ENCODE data around the gene RCBTB2. TPM values are rescaled to one million over a fixed set of nuclear protein-coding genes. Genes with fewer than 3 reads are reported as not detected.

The RCBTB2 gene
- total RNA-seq, 1 donor from 2014 or later = 38.4 TPM

DNA sequence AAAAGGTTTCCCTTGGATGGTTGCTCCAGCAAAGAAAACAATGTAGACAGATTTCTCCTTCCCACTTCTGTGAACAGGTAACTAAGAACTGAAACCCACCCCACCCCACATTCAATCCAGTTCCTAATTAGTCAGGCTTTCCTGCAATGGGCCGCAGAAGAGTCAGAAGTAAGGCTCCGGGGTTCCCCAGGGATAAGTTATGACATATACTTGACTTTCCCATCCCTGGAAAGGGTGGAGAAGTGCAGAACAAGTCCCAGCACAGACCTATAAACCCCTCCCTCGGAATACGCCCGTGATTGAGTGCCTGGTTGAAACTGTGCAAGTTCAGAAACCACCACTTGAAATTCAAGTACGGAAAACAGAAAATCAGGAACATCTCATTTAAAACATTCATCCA lies 24.9 kb downstream of the RCBTB2 start:
- no peak for DNase-seq (ENCODE audit: low spot score)
- no peak overlapping the region for H3K27ac ChIP-seq
- H3K79me2 ChIP-seq (ENCODE audit: low read depth) = no peaks in the 10 kb centered on the region
- Mint-ChIP-seq H3K4me3 (no peak overlapping the region), H3K27me3 (ENCODE audit: insufficient read depth, low read depth) (no peaks in the 10 kb centered on the region), H3K27ac (no peak overlapping the region), H3K36me3 (peaks cover 5% of the 10 kb centered on the region), H3K9me3 (no peaks in the 10 kb centered on the region), H3K4me1 (peaks cover 4% of the 10 kb centered on the region)
- H3K4me2 ChIP-seq = no peak overlapping the region
- H3K4me1 ChIP-seq = no peaks in the 10 kb centered on the region
- no peak for TF ChIP-seq EZH2 (IDR thresholded peaks at IDR 0.05)
- no peak for TF ChIP-seq EZH2phosphoT487 (IDR thresholded peaks at IDR 0.05)
- no peaks in the 10 kb centered on the region for H3K27me3 ChIP-seq
- H2AFZ ChIP-seq (replicated peaks) = no peak overlapping the region
- no peaks in the 10 kb centered on the region for H3K36me3 ChIP-seq
- H3F3A ChIP-seq (ENCODE audit: low read depth) = no peaks in the 10 kb centered on the region
- H4K20me1 ChIP-seq (ENCODE audit: low read depth) = no peaks in the 10 kb centered on the region
- no peak overlapping the region for H3K9ac ChIP-seq
- no peak overlapping the region for H3K4me3 ChIP-seq
- no peaks in the 10 kb centered on the region for H3K9me3 ChIP-seq (ENCODE audit: low read depth)

DNA sequence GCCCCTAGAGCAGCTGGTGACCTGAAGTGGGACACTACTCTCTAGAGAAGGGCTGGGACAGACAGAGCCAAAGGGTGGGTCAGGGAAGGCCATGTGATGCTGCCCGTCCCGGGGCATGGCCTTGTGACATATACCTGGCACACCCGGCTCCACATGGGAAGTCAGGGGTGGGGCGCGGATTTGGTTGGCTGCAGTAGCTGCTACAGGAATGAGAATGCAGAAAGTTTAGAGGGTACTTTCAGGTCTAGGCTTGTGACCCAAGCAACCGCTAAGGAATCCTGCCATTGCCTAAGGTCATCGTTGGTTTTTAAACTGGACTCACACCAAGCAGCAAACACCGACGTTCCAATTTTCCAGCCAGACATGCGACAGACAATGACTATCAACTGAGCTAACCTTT lies 25.9 kb downstream of the RCBTB2 start:
- no peaks in the 10 kb centered on the region for H3K27me3 ChIP-seq
- H3K36me3 Mint-ChIP-seq = peaks cover 7% of the 10 kb centered on the region
- no peaks in the 10 kb centered on the region for H3K27me3 Mint-ChIP-seq (ENCODE audit: insufficient read depth, low read depth)
- no peak overlapping the region for H3K4me2 ChIP-seq
- H3K4me3 Mint-ChIP-seq = no peak overlapping the region
- no peak overlapping the region for H3K4me3 ChIP-seq
- no peaks in the 10 kb centered on the region for H3F3A ChIP-seq (ENCODE audit: low read depth)
- TF ChIP-seq, protein P1, sequence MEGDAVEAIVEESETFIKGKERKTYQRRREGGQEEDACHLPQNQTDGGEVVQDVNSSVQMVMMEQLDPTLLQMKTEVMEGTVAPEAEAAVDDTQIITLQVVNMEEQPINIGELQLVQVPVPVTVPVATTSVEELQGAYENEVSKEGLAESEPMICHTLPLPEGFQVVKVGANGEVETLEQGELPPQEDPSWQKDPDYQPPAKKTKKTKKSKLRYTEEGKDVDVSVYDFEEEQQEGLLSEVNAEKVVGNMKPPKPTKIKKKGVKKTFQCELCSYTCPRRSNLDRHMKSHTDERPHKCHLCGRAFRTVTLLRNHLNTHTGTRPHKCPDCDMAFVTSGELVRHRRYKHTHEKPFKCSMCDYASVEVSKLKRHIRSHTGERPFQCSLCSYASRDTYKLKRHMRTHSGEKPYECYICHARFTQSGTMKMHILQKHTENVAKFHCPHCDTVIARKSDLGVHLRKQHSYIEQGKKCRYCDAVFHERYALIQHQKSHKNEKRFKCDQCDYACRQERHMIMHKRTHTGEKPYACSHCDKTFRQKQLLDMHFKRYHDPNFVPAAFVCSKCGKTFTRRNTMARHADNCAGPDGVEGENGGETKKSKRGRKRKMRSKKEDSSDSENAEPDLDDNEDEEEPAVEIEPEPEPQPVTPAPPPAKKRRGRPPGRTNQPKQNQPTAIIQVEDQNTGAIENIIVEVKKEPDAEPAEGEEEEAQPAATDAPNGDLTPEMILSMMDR (IDR thresholded peaks at IDR 0.05) = no peak
- TF ChIP-seq EZH2phosphoT487 (IDR thresholded peaks at IDR 0.05) = no peak
- no peak for TF ChIP-seq EZH2 (IDR thresholded peaks at IDR 0.05)
- H2AFZ ChIP-seq (replicated peaks) = no peak overlapping the region
- H3K27ac Mint-ChIP-seq = no peak overlapping the region
- peaks cover 4% of the 10 kb centered on the region for H3K4me1 Mint-ChIP-seq
- no peaks in the 10 kb centered on the region for H3K36me3 ChIP-seq
- DNase-seq (ENCODE audit: low spot score) = no peak
- no peak overlapping the region for H3K9ac ChIP-seq
- H4K20me1 ChIP-seq (ENCODE audit: low read depth) = no peaks in the 10 kb centered on the region
- no peaks in the 10 kb centered on the region for H3K79me2 ChIP-seq (ENCODE audit: low read depth)
- H3K9me3 ChIP-seq (ENCODE audit: low read depth) = no peaks in the 10 kb centered on the region
- H3K27ac ChIP-seq = no peak overlapping the region
- no peaks in the 10 kb centered on the region for H3K9me3 Mint-ChIP-seq
- no peaks in the 10 kb centered on the region for H3K4me1 ChIP-seq

- no peak overlapping the region for H3K4me3 ChIP-seq
- Mint-ChIP-seq H3K27me3 (ENCODE audit: insufficient read depth, low read depth) (no peaks in the 10 kb centered on the region), H3K27ac (no peak overlapping the region), H3K36me3 (peaks cover 7% of the 10 kb centered on the region), H3K4me3 (no peak overlapping the region), H3K9me3 (no peaks in the 10 kb centered on the region), H3K4me1 (peaks cover 4% of the 10 kb centered on the region)
- H3K27me3 ChIP-seq = no peaks in the 10 kb centered on the region
- no peak for DNase-seq (ENCODE audit: low spot score)
- no peaks in the 10 kb centered on the region for H3K9me3 ChIP-seq (ENCODE audit: low read depth)
- no peaks in the 10 kb centered on the region for H3K36me3 ChIP-seq
- H3K79me2 ChIP-seq (ENCODE audit: low read depth) = no peaks in the 10 kb centered on the region
- H3K4me2 ChIP-seq = no peak overlapping the region
- TF ChIP-seq EZH2 (IDR thresholded peaks at IDR 0.05) = no peak
- no peak for TF ChIP-seq EZH2phosphoT487 (IDR thresholded peaks at IDR 0.05)
- TF ChIP-seq, protein P1 (IDR thresholded peaks at IDR 0.05) = no peak
- no peak overlapping the region for H3K27ac ChIP-seq
- H3F3A ChIP-seq (ENCODE audit: low read depth) = no peaks in the 10 kb centered on the region
- H3K4me1 ChIP-seq = no peaks in the 10 kb centered on the region
- H4K20me1 ChIP-seq (ENCODE audit: low read depth) = no peaks in the 10 kb centered on the region
- no peak overlapping the region for H3K9ac ChIP-seq
- no peak overlapping the region for H2AFZ ChIP-seq (replicated peaks)
Observed at GRCh38 chr13:48506092-48506701, 26.7 kb downstream of the RCBTB2 start.

DNA sequence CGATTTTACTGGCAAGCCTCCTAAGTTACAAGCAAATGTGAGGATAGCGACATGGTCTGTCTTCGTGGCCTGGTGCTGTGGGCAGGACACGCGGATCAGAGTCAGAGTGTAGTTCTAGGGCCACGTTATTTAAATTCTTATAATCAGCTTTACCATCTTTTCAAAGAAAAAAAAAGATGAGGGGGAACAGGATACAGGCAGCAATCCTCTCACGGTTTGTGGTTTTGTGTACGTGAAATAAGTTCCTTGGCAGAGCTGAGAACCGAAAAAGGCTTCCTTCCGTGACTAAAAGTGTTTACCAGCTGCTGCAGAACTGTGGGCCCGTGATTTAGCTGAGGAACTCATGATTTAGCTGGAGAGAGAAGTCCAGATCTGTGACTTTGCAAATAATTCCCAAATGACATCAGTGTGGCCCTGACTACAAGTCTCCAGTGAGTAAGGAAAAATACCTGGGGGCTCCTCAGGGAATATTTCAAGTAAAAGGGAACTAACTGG lies 27.2 kb downstream of the RCBTB2 start:
- no peak overlapping the region for H3K27ac ChIP-seq
- no peak for TF ChIP-seq EZH2 (IDR thresholded peaks at IDR 0.05)
- TF ChIP-seq EZH2phosphoT487 (IDR thresholded peaks at IDR 0.05) = no peak
- TF ChIP-seq, protein P1 (IDR thresholded peaks at IDR 0.05) = no peak
- H3K36me3 Mint-ChIP-seq = peaks cover 7% of the 10 kb centered on the region

More for the DNA sequence above, 27.2 kb downstream of the RCBTB2 start:
- no peak for DNase-seq (ENCODE audit: low spot score)
- Histone ChIP-seq H3K4me2 (no peak overlapping the region), H3K4me3 (no peak overlapping the region), H3K9ac (no peak overlapping the region), H3K36me3 (no peaks in the 10 kb centered on the region), H2AFZ (replicated peaks) (no peak overlapping the region), H3K27me3 (no peaks in the 10 kb centered on the region), H3K79me2 (ENCODE audit: low read depth) (no peaks in the 10 kb centered on the region), H3K4me1 (no peaks in the 10 kb centered on the region), H3K9me3 (ENCODE audit: low read depth) (no peaks in the 10 kb centered on the region), H3F3A (ENCODE audit: low read depth) (no peaks in the 10 kb centered on the region), H4K20me1 (ENCODE audit: low read depth) (no peaks in the 10 kb centered on the region)
- no peaks in the 10 kb centered on the region for H3K9me3 Mint-ChIP-seq
- no peak overlapping the region for H3K27ac Mint-ChIP-seq
- H3K4me1 Mint-ChIP-seq = peaks cover 4% of the 10 kb centered on the region
- H3K27me3 Mint-ChIP-seq (ENCODE audit: insufficient read depth, low read depth) = peaks cover 2% of the 10 kb centered on the region
- no peak overlapping the region for H3K4me3 Mint-ChIP-seq

All from neural progenitor cell (in vitro differentiated cells).